ENCODE data around the gene SCN10A.

SCN10A gene

GRCh38 chr3:38717355-38718240, 98.4 kb downstream of the SCN10A start:
- DNase-seq = no peak

- no peak for DNase-seq
Observed at GRCh38 chr3:38713121-38713520, 102.9 kb downstream of the SCN10A start.

- DNase-seq = no peak
Observed at GRCh38 chr3:38711321-38711720, 104.7 kb downstream of the SCN10A start.

GRCh38 chr3:38707730-38708129, 108.3 kb downstream of the SCN10A start:
- DNase-seq = no peak

GRCh38 chr3:38706961-38707360, 109.1 kb downstream of the SCN10A start:
- DNase-seq = no peak

GRCh38 chr3:38702231-38702630, 113.8 kb downstream of the SCN10A start:
- no peak for DNase-seq

- no peak for DNase-seq
Observed at GRCh38 chr3:38698760-38699159, 117.3 kb downstream of the SCN10A start.

GRCh38 chr3:38698061-38698460, 118.0 kb downstream of the SCN10A start:
- DNase-seq = no peak

- no peak for DNase-seq
Observed at GRCh38 chr3:38696034-38696433, 120.0 kb downstream of the SCN10A start.

- no peak for DNase-seq
Observed at GRCh38 chr3:38690185-38690584, 125.8 kb downstream of the SCN10A start.

- DNase-seq = no peak
Observed at GRCh38 chr3:38689774-38690173, 126.2 kb downstream of the SCN10A start.

GRCh38 chr3:38689346-38689745, 126.7 kb downstream of the SCN10A start:
- no peak for DNase-seq

GRCh38 chr3:38687321-38687720, 128.7 kb downstream of the SCN10A start:
- DNase-seq = no peak

- no peak for DNase-seq
Observed at GRCh38 chr3:38684546-38684945, 131.5 kb downstream of the SCN10A start.

- DNase-seq = no peak
Observed at GRCh38 chr3:38669668-38670067, 146.3 kb downstream of the SCN10A start.

- DNase-seq = no peak
Observed at GRCh38 chr3:38662544-38662943, 153.5 kb downstream of the SCN10A start.

GRCh38 chr3:38658841-38659240, 157.2 kb downstream of the SCN10A start:
- DNase-seq = no peak

GRCh38 chr3:38657369-38657768, 158.6 kb downstream of the SCN10A start:
- DNase-seq = no peak

GRCh38 chr3:38655708-38656300, 160.2 kb downstream of the SCN10A start:
- no peak for DNase-seq

- no peak for DNase-seq
Observed at GRCh38 chr3:38653685-38654537, 162.1 kb downstream of the SCN10A start.

GRCh38 chr3:38652934-38653333, 163.1 kb downstream of the SCN10A start:
- no peak for DNase-seq

- peak; percentile 45 for DNase-seq
Observed at GRCh38 chr3:38651153-38651789, 164.7 kb downstream of the SCN10A start.
